MM.1S (cell line): Measurements from ENCODE around the gene TOLLIP.

Experiments
- CTCF ChIP-seq: fragments of 300-600 bp; sonication (generic); IDR thresholded peaks from 2 replicates; pipeline ENCODE4 v1.5.1; 2016; ENCODE audit warnings: antibody characterized with exemption, low read length, mixed read lengths
- EZH2 ChIP-seq: fragments of 300-600 bp; sonication (generic); optimal IDR thresholded peaks from 2 replicates; pipeline ENCODE3; 2017; ENCODE audit warnings: low read depth, mild to moderate bottlenecking, antibody characterized with exemption, low read length, mixed read lengths
- EZH2phosphoT487 ChIP-seq: fragments of 300-600 bp; sonication (generic); IDR thresholded peaks from 2 replicates; pipeline ENCODE4 v1.6.1; 2018; ENCODE audit warnings: antibody characterized with exemption, low read length

- no peak for TF ChIP-seq CTCF
- no peak for TF ChIP-seq EZH2
- TF ChIP-seq EZH2phosphoT487 = no peak
Measured at GRCh38 chr11:1267441-1268100, 41.9 kb downstream of the TOLLIP start.
